ENCODE data around the gene HRAS.
A peak's percentile ranks its signal among the peaks of the same experiment; 100 is the strongest.

HRAS gene

DNA sequence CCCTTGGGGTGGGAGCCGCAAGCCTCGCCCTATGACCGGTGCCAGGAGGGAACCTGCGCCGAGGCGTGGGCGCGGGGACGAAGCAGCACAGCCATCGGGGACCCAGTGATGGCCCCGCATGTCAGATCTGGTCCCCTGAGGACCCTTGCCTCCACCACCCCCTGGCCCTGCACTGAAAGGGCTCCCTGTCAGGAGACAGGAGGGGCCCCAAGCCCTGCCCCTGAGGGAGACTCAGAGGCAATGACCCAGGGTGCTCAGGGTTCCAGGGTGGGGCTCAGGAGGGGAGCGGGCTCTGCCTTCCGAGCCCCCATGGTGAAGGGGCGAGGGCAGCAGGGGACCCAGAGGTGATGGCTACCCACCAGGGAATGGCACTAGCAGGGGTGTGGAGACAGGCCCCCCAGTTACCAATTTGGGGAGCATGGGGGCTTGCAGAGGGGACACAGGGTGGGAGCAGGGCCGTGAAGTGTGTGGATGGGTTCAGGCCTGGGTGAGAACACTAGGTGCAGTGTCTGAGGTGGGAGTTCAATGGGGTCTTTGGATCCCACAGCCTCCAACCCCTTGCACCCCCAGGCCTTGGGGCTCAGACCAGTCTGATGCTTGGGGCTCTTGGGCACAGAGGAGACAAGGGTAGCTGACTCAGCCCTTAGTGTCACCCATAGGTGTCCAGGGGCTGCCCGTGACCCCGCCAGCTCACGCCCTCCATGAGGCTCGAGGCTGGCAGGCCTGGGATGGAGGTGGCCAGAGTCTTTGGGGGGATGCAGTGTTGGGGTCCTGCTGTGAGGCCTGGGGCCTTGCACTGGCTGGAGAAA, 2.5 kb upstream of the HRAS start:
- H3K4me3 ChIP-seq (ENCODE audit: low read depth, low read length), result peak overlapping the region; percentile 27
- in situ Hi-C loops (cut with HindIII; ENCODE audit: low sequenced_read_pairs), result no loop called here
- no peak for DNase-seq (ENCODE audit: low read depth, low spot score)

DNA sequence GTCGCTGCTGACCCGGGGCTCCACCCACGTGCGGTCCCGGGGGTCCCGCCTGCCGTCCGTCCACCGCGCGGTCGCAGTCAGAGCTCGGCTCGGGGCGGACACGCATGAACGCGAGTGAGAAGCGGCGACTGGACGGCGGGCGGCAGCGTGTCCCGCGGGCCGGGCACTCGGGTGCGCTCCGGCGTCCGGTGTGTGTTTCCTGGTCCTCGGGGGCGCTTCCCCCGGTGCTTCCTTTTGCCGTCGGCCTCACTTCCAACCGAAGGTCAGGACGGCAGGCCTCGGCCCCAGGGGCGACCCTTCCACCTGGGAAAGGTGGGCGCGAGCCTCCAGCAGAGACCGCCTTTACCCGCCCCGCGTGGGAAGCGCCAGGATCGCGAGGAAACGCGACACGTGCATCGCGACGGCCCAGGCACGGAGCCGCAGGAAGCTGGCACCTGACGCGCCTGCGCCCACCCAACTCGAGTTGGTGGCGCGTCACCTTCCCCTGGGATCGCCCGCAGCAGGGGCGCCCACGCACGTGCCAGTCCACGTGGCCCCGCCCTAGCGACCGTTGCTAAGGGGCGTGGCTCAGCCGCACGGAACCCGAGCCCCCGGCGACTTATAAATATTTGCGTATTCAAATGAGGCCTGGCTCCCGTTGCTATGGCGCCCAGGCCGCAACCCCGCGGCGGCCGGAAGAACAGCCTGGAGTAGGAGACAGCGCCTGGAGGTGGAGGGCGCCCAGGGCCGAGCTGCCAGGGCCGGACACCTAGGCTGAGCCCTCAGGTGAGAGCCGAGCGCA, 1.7 kb upstream of the HRAS start, which contains the start of gene LRRC56:
LRRC56 (plus strand) TSS at position 687 of the 781 bp plus-strand sequence. CDS start 3,158 bp downstream, outside the sequence.
- peak; percentile 85 for DNase-seq (ENCODE audit: low read depth, low spot score)
- peak within 1 kb of the TSS; percentile 27 for H3K4me3 ChIP-seq (ENCODE audit: low read depth, low read length)
- in situ Hi-C loops (cut with HindIII; ENCODE audit: low sequenced_read_pairs), result no loop called here
- TF ChIP-seq, protein P1, sequence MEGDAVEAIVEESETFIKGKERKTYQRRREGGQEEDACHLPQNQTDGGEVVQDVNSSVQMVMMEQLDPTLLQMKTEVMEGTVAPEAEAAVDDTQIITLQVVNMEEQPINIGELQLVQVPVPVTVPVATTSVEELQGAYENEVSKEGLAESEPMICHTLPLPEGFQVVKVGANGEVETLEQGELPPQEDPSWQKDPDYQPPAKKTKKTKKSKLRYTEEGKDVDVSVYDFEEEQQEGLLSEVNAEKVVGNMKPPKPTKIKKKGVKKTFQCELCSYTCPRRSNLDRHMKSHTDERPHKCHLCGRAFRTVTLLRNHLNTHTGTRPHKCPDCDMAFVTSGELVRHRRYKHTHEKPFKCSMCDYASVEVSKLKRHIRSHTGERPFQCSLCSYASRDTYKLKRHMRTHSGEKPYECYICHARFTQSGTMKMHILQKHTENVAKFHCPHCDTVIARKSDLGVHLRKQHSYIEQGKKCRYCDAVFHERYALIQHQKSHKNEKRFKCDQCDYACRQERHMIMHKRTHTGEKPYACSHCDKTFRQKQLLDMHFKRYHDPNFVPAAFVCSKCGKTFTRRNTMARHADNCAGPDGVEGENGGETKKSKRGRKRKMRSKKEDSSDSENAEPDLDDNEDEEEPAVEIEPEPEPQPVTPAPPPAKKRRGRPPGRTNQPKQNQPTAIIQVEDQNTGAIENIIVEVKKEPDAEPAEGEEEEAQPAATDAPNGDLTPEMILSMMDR (IDR thresholded peaks at IDR 0.05; ENCODE audit: low read depth, low read length), result no peak

More for the DNA sequence above, 2.5 kb upstream of the HRAS start:
- TF ChIP-seq, protein P1 (IDR thresholded peaks at IDR 0.05; ENCODE audit: low read depth, low read length), result no peak

DNA sequence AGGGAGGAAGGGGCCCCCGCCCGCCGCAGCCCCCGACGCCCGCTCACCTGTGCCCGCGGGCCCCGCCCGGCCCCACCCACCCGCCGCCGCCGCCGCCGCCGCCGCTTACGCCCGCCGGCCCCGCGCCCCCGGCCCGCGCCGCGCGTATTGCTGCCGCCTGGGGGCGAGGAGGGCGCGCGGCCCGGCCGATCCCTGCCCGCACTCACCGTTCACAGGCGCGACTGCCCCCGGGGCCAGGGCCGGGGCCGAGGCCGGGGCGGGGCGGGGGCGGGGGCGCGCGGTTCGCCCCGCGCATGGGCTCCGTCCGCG, 212 bp downstream of the HRAS start:
- no peak for DNase-seq (ENCODE audit: low read depth, low spot score)
- H3K4me3 ChIP-seq (ENCODE audit: low read depth, low read length), result peak overlapping the region; percentile 71
- in situ Hi-C loops (cut with HindIII; ENCODE audit: low sequenced_read_pairs), result no loop called here
- TF ChIP-seq, protein P1 (IDR thresholded peaks at IDR 0.05; ENCODE audit: low read depth, low read length), result no peak

DNA sequence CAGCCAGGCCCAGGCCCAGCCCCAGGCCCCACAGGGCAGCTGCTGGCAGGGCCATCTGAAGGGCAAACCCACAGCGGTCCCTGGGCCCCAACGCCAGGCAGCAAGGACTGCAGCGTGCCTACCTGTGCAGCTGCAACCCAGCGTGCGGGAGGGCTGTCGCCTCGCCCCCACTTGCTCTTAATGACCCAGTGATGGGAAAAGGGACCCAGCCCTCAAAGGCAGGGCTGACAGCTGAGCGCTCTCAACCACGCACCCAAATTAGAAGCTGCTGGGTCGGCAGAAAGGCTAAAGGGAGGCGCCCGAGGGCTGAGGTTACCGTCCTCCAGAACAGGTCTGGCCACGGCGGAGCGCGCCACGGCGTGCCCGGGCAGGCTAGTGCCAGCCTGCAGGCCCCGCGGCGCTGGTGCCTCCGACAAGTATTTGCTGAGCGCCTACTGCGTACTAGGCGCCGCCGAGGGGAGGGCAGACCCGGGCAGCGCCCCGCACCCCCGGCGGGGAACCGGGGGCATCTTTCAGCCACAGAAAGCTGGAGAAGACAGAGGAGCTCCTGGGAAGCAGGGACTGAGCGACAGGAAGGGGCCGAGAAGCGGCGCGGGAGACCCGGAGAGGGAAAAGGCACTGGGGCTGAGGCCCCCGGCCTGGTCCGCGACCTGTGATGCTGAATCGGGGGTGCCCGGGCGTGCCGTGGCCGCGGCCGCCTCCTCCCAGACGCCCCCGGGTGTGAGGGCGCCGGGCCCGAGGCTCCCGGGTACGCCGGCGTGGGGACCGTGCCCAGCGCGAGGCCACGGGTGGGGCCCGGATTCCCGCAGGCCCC, 773 bp downstream of the HRAS start:
- TF ChIP-seq, protein P1 (IDR thresholded peaks at IDR 0.05; ENCODE audit: low read depth, low read length), result no peak
- H3K4me3 ChIP-seq (ENCODE audit: low read depth, low read length), result peak overlapping the region; percentile 71
- in situ Hi-C loops (cut with HindIII; ENCODE audit: low sequenced_read_pairs), result no loop called here
- no peak for DNase-seq (ENCODE audit: low read depth, low spot score)

DNA sequence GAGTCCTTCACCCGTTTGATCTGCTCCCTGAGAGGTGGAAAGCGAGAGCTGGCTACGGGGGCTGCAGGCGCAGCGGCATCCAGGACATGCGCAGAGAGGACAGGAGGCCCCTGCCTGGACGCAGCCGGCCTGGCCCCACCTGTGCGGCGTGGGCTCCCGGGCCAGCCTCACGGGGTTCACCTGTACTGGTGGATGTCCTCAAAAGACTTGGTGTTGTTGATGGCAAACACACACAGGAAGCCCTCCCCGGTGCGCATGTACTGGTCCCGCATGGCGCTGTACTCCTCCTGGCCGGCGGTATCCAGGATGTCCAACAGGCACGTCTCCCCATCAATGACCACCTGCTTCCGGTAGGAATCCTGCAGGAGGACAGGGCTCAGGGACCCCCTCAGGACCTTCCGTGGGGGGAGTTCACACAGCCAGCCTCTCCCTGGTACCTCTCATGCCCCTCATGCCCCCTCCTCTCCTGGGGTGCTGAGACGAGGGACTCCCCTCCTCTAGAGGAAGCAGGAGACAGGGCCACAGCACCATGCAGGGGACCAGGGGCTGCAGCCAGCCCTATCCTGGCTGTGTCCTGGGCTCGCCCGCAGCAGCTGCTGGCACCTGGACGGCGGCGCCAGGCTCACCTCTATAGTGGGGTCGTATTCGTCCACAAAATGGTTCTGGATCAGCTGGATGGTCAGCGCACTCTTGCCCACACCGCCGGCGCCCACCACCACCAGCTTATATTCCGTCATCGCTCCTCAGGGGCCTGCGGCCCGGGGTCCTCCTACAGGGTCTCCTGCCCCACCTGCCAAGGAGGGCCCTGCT, 1.6 kb downstream of the HRAS start:
- DNase-seq (ENCODE audit: low read depth, low spot score), result no peak
- in situ Hi-C loops (cut with HindIII; ENCODE audit: low sequenced_read_pairs), result no loop called here
- H3K4me3 ChIP-seq (ENCODE audit: low read depth, low read length), result peak overlapping the region; percentile 71
- TF ChIP-seq, protein P1 (IDR thresholded peaks at IDR 0.05; ENCODE audit: low read depth, low read length), result no peak
